CD14-positive monocyte (primary cell): Measurements from ENCODE around the gene SHROOM3. TPM values are rescaled to one million over a fixed set of nuclear protein-coding genes. Genes with fewer than 3 reads are reported as not detected.

ENCODE experiments used
- DNase-seq, 3 donors: peaks; one replicate each; pipeline ENCODE4 v3.0.0-alpha.2; 2011 to 2022
- H2AFZ ChIP-seq: 2 replicates; pipeline ENCODE4 v1.6.0; 2012; ENCODE audit warnings: mild to moderate bottlenecking, low read depth, low read length, inconsistent platforms; ENCODE audit not compliant: insufficient read depth, poor library complexity, severe bottlenecking
- H3K27ac ChIP-seq, 2 donors: 1 replicate in 1 of 2; 2 replicates in 1 of 2; pipeline ENCODE4 v1.5.1; 2012 to 2013; ENCODE audit warnings: low read length in 2 of 2, control low read depth in 1 of 2, inconsistent platforms in 1 of 2, low read depth in 1 of 2, mild to moderate bottlenecking in 1 of 2
- H3K27me3 ChIP-seq, 2 donors: one replicate each; pipeline versions ENCODE4 v1.6.0 to v1.6.1; 2011 to 2013; ENCODE audit warnings: low read length in 2 of 2; ENCODE audit not compliant: control insufficient read depth in 2 of 2, insufficient read depth in 2 of 2
- H3K36me3 ChIP-seq, 2 donors: replicated peaks in 1 of 2; 1 replicate in 1 of 2; 2 replicates in 1 of 2; pipeline versions ENCODE4 v1.5.1 to v1.6.1; 2012 to 2013; ENCODE audit warnings: low read length in 2 of 2, control low read depth in 1 of 2, inconsistent platforms in 1 of 2, mild to moderate bottlenecking in 1 of 2; ENCODE audit not compliant: insufficient read depth in 2 of 2, control insufficient read depth in 1 of 2
- H3K4me1 ChIP-seq, 2 donors: 1 replicate in 1 of 2; 2 replicates in 1 of 2; pipeline versions ENCODE4 v1.5.1 to v1.6.1; 2012 to 2013; ENCODE audit warnings: low read length in 2 of 2, control low read depth in 1 of 2, inconsistent platforms in 1 of 2, mild to moderate bottlenecking in 1 of 2, moderate library complexity in 1 of 2; ENCODE audit not compliant: insufficient read depth in 2 of 2, control insufficient read depth in 1 of 2
- H3K4me2 ChIP-seq: replicated peaks from 2 replicates; pipeline ENCODE3; 2012; ENCODE audit warnings: low read length, moderate library complexity, mild to moderate bottlenecking; ENCODE audit not compliant: poor library complexity, severe bottlenecking; ENCODE audit errors: extremely low read depth
- H3K4me3 ChIP-seq, 3 experiments: fragments of 200-600 bp in 1 of 3; sonication (generic) in 1 of 3; replicated peaks in 1 of 3; 1 replicate in 2 of 3; 2 replicates in 1 of 3; pipeline ENCODE4 v1.5.1; 2011 to 2013; ENCODE audit warnings: low read length in 3 of 3, mild to moderate bottlenecking in 3 of 3, control low read depth in 2 of 3, low read depth in 2 of 3, inconsistent platforms in 1 of 3, moderate library complexity in 1 of 3
- H3K79me2 ChIP-seq: 2 replicates; pipeline ENCODE4 v1.6.0; 2012; ENCODE audit warnings: mild to moderate bottlenecking, control low read depth, inconsistent platforms, low read length, moderate library complexity; ENCODE audit not compliant: insufficient read depth
- H3K9ac ChIP-seq: 2 replicates; pipeline ENCODE4 v1.6.0; 2017; ENCODE audit warnings: low read length, mild to moderate bottlenecking; ENCODE audit not compliant: insufficient read depth, poor library complexity, severe bottlenecking
- H3K9me3 ChIP-seq, 2 donors: replicated peaks in 1 of 2; 1 replicate in 1 of 2; 2 replicates in 1 of 2; pipeline versions ENCODE4 v1.5.1 to v1.6.1; 2012 to 2013; ENCODE audit warnings: low read length in 2 of 2, control low read depth in 1 of 2; ENCODE audit not compliant: control insufficient read depth in 1 of 2, insufficient read depth in 1 of 2
- H4K20me1 ChIP-seq: 2 replicates; pipeline ENCODE4 v1.6.0; 2012; ENCODE audit warnings: mild to moderate bottlenecking, low read length, control low read depth, moderate library complexity; ENCODE audit not compliant: insufficient read depth
- H3K27ac Mint-ChIP-seq, 7 donors: one replicate each; pipeline ENCODE4 v1.8.0; 2020; ENCODE audit warnings: mild to moderate bottlenecking in 7 of 7, mixed read lengths in 7 of 7, moderate library complexity in 6 of 7, inconsistent platforms in 2 of 7
- H3K27me3 Mint-ChIP-seq, 3 donors: one replicate each; pipeline ENCODE4 v1.8.0; 2021 to 2022; ENCODE audit warnings: low read depth in 3 of 3, mild to moderate bottlenecking in 3 of 3, mixed read lengths in 3 of 3, moderate library complexity in 3 of 3, inconsistent platforms in 1 of 3
- H3K36me3 Mint-ChIP-seq, 2 donors: one replicate each; pipeline ENCODE4 v1.8.0; 2020; ENCODE audit warnings: mixed read lengths in 2 of 2, inconsistent platforms in 1 of 2, mild to moderate bottlenecking in 1 of 2
- H3K4me1 Mint-ChIP-seq: one replicate; pipeline ENCODE4 v1.8.0; 2020; ENCODE audit warnings: mild to moderate bottlenecking, mixed read lengths
- H3K4me3 Mint-ChIP-seq, 2 donors: one replicate each; pipeline ENCODE4 v1.8.0; 2020; ENCODE audit warnings: mild to moderate bottlenecking in 2 of 2, mixed read lengths in 2 of 2, moderate library complexity in 1 of 2
- H3K9me3 Mint-ChIP-seq, 7 donors: one replicate each; pipeline ENCODE4 v1.8.0; 2020 to 2022; ENCODE audit warnings: mixed read lengths in 7 of 7, mild to moderate bottlenecking in 6 of 7, moderate library complexity in 6 of 7, inconsistent platforms in 2 of 7
- CTCF ChIP-seq: fragments of 200-600 bp; IDR thresholded peaks from one replicate; pipeline ENCODE4 v1.8.0; 2022; ENCODE audit warnings: antibody characterized with exemption, mild to moderate bottlenecking
- WGBS: methylation state at CpG from one replicate; pipeline ENCODE4 v1.1.5; 2013; ENCODE audit warnings: missing lambda C conversion rate; ENCODE audit not compliant: insufficient coverage; 5-methylcytosine and 5-hydroxymethylcytosine counted together
- intact Hi-C, 2 donors: fragments of 100-400 bp; cut with micrococcal nuclease; formaldehyde crosslinking; loops; one replicate each; pipeline versions ENCODE4 v1.15.0 to v1.15.1; 2023
- polyA plus RNA-seq, 3 donors: library from polyadenylated mRNA; depleted of rRNA in 1 of 3; unstranded in 2 of 3; stranded (reverse) in 1 of 3; fragments of 300-500 nt in 2 of 3; fragments of >200 nt in 1 of 3; fragmentation: Illumina TruSeq in 2 of 3; gene quantifications; 1 replicate in 2 of 3; 2 replicates in 1 of 3; pipeline ENCODE4 v1.2.3, GENCODE V29; 2012 to 2021

Gene SHROOM3
- polyA plus RNA-seq, 3 donors = not detected

GRCh38 chr4:76623217-76624045 lies 188.4 kb downstream of the SHROOM3 start:
- H3K9me3 Mint-ChIP-seq = peaks cover 0 to 2% (median 0%) of the 10 kb centered on the region in 7 donors
- no peak for TF ChIP-seq CTCF
- Histone ChIP-seq H2AFZ (no peak overlapping the region), H3K4me3 (no peak overlapping the region), H3K9ac (no peak overlapping the region), H3K36me3 (no peaks in the 10 kb centered on the region), H3K27ac (no peak overlapping the region), H3K9me3 (no peaks in the 10 kb centered on the region), H4K20me1 (no peaks in the 10 kb centered on the region), H3K27me3 (no peaks in the 10 kb centered on the region), H3K79me2 (no peaks in the 10 kb centered on the region), H3K4me1 (no peaks in the 10 kb centered on the region), H3K4me2 (no peak overlapping the region)
- peak overlapping the region in 1 of 2 donors; percentile 32 for H3K4me3 Mint-ChIP-seq
- 83% methylated on average over 1 of the region's 4 CpGs for WGBS
- intact Hi-C loops = no loop called here
- H3K36me3 Mint-ChIP-seq = no peaks in the 10 kb centered on the region
- peaks cover 0 to 6% (median 4%) of the 10 kb centered on the region in 3 donors for H3K27me3 Mint-ChIP-seq
- DNase-seq = no peak
- no peaks in the 10 kb centered on the region for H3K4me1 Mint-ChIP-seq
- H3K27ac Mint-ChIP-seq = no peak overlapping the region

- Histone ChIP-seq H2AFZ (no peak overlapping the region), H3K9me3 (no peaks in the 10 kb centered on the region), H4K20me1 (no peaks in the 10 kb centered on the region), H3K9ac (no peak overlapping the region), H3K36me3 (no peaks in the 10 kb centered on the region), H3K4me2 (no peak overlapping the region), H3K27me3 (no peaks in the 10 kb centered on the region), H3K4me1 (no peaks in the 10 kb centered on the region), H3K4me3 (no peak overlapping the region), H3K27ac (no peak overlapping the region), H3K79me2 (no peaks in the 10 kb centered on the region)
- WGBS = 92% methylated on average over 7 of the region's 9 CpGs
- intact Hi-C loops = no loop called here
- H3K4me3 Mint-ChIP-seq = no peak overlapping the region
- peaks cover 0 to 6% (median 4%) of the 10 kb centered on the region in 3 donors for H3K27me3 Mint-ChIP-seq
- H3K9me3 Mint-ChIP-seq = peaks cover 0 to 2% (median 0%) of the 10 kb centered on the region in 7 donors
- H3K4me1 Mint-ChIP-seq = no peaks in the 10 kb centered on the region
- H3K36me3 Mint-ChIP-seq = no peaks in the 10 kb centered on the region
- TF ChIP-seq CTCF = no peak
- no peak overlapping the region for H3K27ac Mint-ChIP-seq
- DNase-seq = no peak
These were observed 189.2 kb downstream of the SHROOM3 start for GRCh38 chr4:76624241-76624681.
